SK-N-SH (cell line): ENCODE measurements around the gene EDN1. TPM values are rescaled to one million over a fixed set of nuclear protein-coding genes. Genes with fewer than 3 reads are reported as not detected.
A peak's percentile ranks its signal among the peaks of the same experiment; 100 is the strongest.

ENCODE experiments used
- CTCF ChIA-PET: fragments of 300-600, 350-600 bp; formaldehyde crosslinking; extraction: SDS; loops from one replicate; lab custom pipeline; 2021; lab: Yijun Ruan, JAX
- POLR2A ChIA-PET: fragments of 350-600 bp; sonication (Branson Sonifier 250); formaldehyde crosslinking; extraction: SDS; loops from one replicate; lab custom pipeline; 2020; ENCODE audit warnings: antibody characterized with exemption, inconsistent platforms; lab: Yijun Ruan, JAX
- DNase-seq: peaks from one replicate; pipeline ENCODE4 v3.0.0; 2012
- H2AFZ ChIP-seq: fragments of 200-600 bp; sonication (generic); 2 replicates; pipeline ENCODE4 v1.8.1; 2016; ENCODE audit warnings: antibody characterized with exemption, mild to moderate bottlenecking, low read depth
- H3F3A ChIP-seq: fragments of 200-600 bp; sonication (generic); replicated peaks from 2 replicates; pipeline ENCODE3; 2016; ENCODE audit warnings: antibody characterized with exemption, mild to moderate bottlenecking; ENCODE audit not compliant: insufficient read depth
- H3K27ac ChIP-seq, 2 experiments: fragments of 200-500 bp in 1 of 2; fragments of 200-600 bp in 1 of 2; sonication (Bioruptor generic) in 1 of 2; sonication (generic), shearing (Covaris generic) in 1 of 2; 2 replicates each; pipeline versions ENCODE4 v1.5.1 to v1.6.1; 2014 to 2016; ENCODE audit warnings: low read depth in 2 of 2, inconsistent platforms in 1 of 2, low read length in 1 of 2, mild to moderate bottlenecking in 1 of 2, mixed read lengths in 1 of 2
- H3K27me3 ChIP-seq: fragments of 200-600 bp; sonication (generic), shearing (Covaris generic); 2 replicates; pipeline ENCODE4 v1.6.1; 2016; ENCODE audit warnings: mixed run types; ENCODE audit not compliant: insufficient read depth
- H3K36me3 ChIP-seq, 2 experiments: fragments of 200-500 bp in 1 of 2; fragments of 200-600 bp in 1 of 2; sonication (Bioruptor generic) in 1 of 2; sonication (generic) in 1 of 2; replicated peaks in 1 of 2; 2 replicates each; pipeline versions ENCODE3 to v1.5.1; 2014 to 2016; ENCODE audit warnings: low read length in 1 of 2, mild to moderate bottlenecking in 1 of 2; ENCODE audit not compliant: insufficient read depth in 2 of 2, control insufficient read depth in 1 of 2
- H3K4me1 ChIP-seq, 2 experiments: fragments of 200-500 bp in 1 of 2; fragments of 200-600 bp in 1 of 2; sonication (Bioruptor generic) in 1 of 2; sonication (generic), shearing (Covaris generic) in 1 of 2; 2 replicates each; pipeline versions ENCODE4 v1.5.1 to v1.6.1; 2014 to 2016; ENCODE audit warnings: low read depth in 1 of 2, low read length in 1 of 2, mixed run types in 1 of 2; ENCODE audit not compliant: insufficient read depth in 2 of 2, control insufficient read depth in 1 of 2
- H3K4me2 ChIP-seq: fragments of 200-600 bp; sonication (generic), shearing (Covaris generic); 2 replicates; pipeline ENCODE4 v1.6.1; 2017; ENCODE audit warnings: mixed run types
- H3K4me3 ChIP-seq, 2 experiments: fragments of 200-500 bp in 1 of 2; fragments of 200-600 bp in 1 of 2; sonication (Bioruptor generic) in 1 of 2; sonication (generic), shearing (Covaris generic) in 1 of 2; 2 replicates each; pipeline versions ENCODE4 v1.5.1 to v1.8.1; 2014 to 2016; ENCODE audit warnings: low read depth in 2 of 2, inconsistent platforms in 1 of 2, low read length in 1 of 2, mild to moderate bottlenecking in 1 of 2, mixed read lengths in 1 of 2, moderate library complexity in 1 of 2
- H3K79me2 ChIP-seq: fragments of 200-600 bp; sonication (generic); 2 replicates; pipeline ENCODE4 v1.8.1; 2017; ENCODE audit warnings: mild to moderate bottlenecking; ENCODE audit not compliant: insufficient read depth
- H3K9ac ChIP-seq: fragments of 200-600 bp; sonication (generic); 2 replicates; pipeline ENCODE4 v1.6.1; 2017; ENCODE audit warnings: mixed run types
- H3K9me2 ChIP-seq: fragments of 200-600 bp; sonication (generic); 2 replicates; pipeline ENCODE4 v1.6.1; 2017; ENCODE audit warnings: mixed run types
- H3K9me3 ChIP-seq: fragments of 200-600 bp; sonication (generic); 2 replicates; pipeline ENCODE4 v1.6.1; 2017; ENCODE audit warnings: mixed run types, mild to moderate bottlenecking, moderate library complexity
- H4K20me1 ChIP-seq: fragments of 200-600 bp; sonication (generic); 2 replicates; pipeline ENCODE4 v1.6.1; 2017; ENCODE audit warnings: mild to moderate bottlenecking, mixed run types; ENCODE audit not compliant: insufficient read depth
- CHD2 ChIP-seq: fragments of 150-350 bp; IDR thresholded peaks from 2 replicates; pipeline ENCODE4 v1.6.1; 2018; ENCODE audit warnings: low read length; ENCODE audit not compliant: partially characterized antibody
- CTCF ChIP-seq: fragments of 200-600 bp; sonication (generic); IDR thresholded peaks from 2 replicates; pipeline ENCODE4 v1.6.1; 2017; ENCODE audit warnings: antibody characterized with exemption, mild to moderate bottlenecking, moderate library complexity
- EP300 ChIP-seq, 2 experiments: IDR thresholded peaks; 2 replicates each; pipeline versions ENCODE4 v1.4.0 to v1.6.1; 2012; ENCODE audit warnings: borderline replicate concordance in 1 of 2, low read depth in 1 of 2, low read length in 1 of 2
- EZH2phosphoT487 ChIP-seq: fragments of 200-600 bp; sonication (generic); IDR thresholded peaks from 2 replicates; pipeline ENCODE4 v1.6.1; 2017; ENCODE audit warnings: low read depth, mixed run types, mild to moderate bottlenecking, antibody characterized with exemption, moderate library complexity, borderline replicate concordance
- FOSL2 ChIP-seq: IDR thresholded peaks from 2 replicates; pipeline ENCODE4 v1.4.0; 2012; ENCODE audit warnings: low read depth, mild to moderate bottlenecking, moderate library complexity, borderline replicate concordance
- FOXJ3 ChIP-seq: sonication (generic); formaldehyde crosslinking; IDR thresholded peaks from 2 replicates; pipeline ENCODE4 v1.5.1; 2020; ENCODE audit warnings: mild to moderate bottlenecking, missing genetic modification reagents
- FOXM1 ChIP-seq: IDR thresholded peaks from 2 replicates; pipeline ENCODE4 v1.4.0; 2012; ENCODE audit warnings: low read depth, mild to moderate bottlenecking
- GABPA ChIP-seq: IDR thresholded peaks from 2 replicates; pipeline ENCODE4 v1.4.0; 2012; ENCODE audit warnings: low read depth, mild to moderate bottlenecking
- GATA2 ChIP-seq: sonication (generic); formaldehyde crosslinking; IDR thresholded peaks from 2 replicates; pipeline ENCODE4 v1.5.0; 2020; ENCODE audit warnings: mild to moderate bottlenecking, missing genetic modification reagents
- IRF3 ChIP-seq: fragments of 150-350 bp; IDR thresholded peaks from 2 replicates; pipeline ENCODE4 v1.6.1; 2016; ENCODE audit warnings: mild to moderate bottlenecking, low read depth, low read length
- MAX ChIP-seq: IDR thresholded peaks from 2 replicates; pipeline ENCODE4 v1.4.0; 2012; ENCODE audit warnings: low read depth
- MEF2A ChIP-seq: IDR thresholded peaks from 2 replicates; pipeline ENCODE4 v1.4.0; 2012; ENCODE audit warnings: low read depth, borderline replicate concordance
- MXI1 ChIP-seq: IDR thresholded peaks from 2 replicates; pipeline ENCODE4 v1.6.1; 2012; ENCODE audit warnings: mild to moderate bottlenecking, low read depth, low read length, improper control_type of control experiment
- PBX3 ChIP-seq: IDR thresholded peaks from 2 replicates; pipeline ENCODE4; 2012
- POLR2AphosphoS5 ChIP-seq: IDR thresholded peaks from 2 replicates; pipeline ENCODE4 v1.6.1; 2012; ENCODE audit warnings: low read depth, low read length
- RCOR1 ChIP-seq: fragments of 150-350 bp; IDR thresholded peaks from 2 replicates; pipeline ENCODE4 v1.6.1; 2017; ENCODE audit warnings: antibody characterized with exemption, low read length
- RFX5 ChIP-seq: IDR thresholded peaks from 2 replicates; pipeline ENCODE4 v1.6.1; 2012; ENCODE audit warnings: mild to moderate bottlenecking, improper control_type of control experiment, low read length
- RXRA ChIP-seq: IDR thresholded peaks from 2 replicates; pipeline ENCODE4 v1.4.0; 2012; ENCODE audit warnings: low read depth, mild to moderate bottlenecking, borderline replicate concordance
- SIN3A ChIP-seq: IDR thresholded peaks from 2 replicates; pipeline ENCODE4 v1.6.1; 2012; ENCODE audit warnings: low read depth, mild to moderate bottlenecking, low read length, moderate library complexity, borderline replicate concordance
- TAF1 ChIP-seq: IDR thresholded peaks from 2 replicates; pipeline ENCODE4 v1.6.1; 2012; ENCODE audit warnings: low read depth, mild to moderate bottlenecking, low read length, moderate library complexity, borderline replicate concordance
- TCF12 ChIP-seq: IDR thresholded peaks from 2 replicates; pipeline ENCODE4 v1.4.0; 2012
- USF2 ChIP-seq: fragments of 150-350 bp; IDR thresholded peaks from 2 replicates; pipeline ENCODE4 v1.6.1; 2017; ENCODE audit warnings: antibody characterized with exemption, low read length, low read depth, borderline replicate concordance
- WGBS: methylation state at CpG from one replicate; pipeline ENCODE4 v1.1.6; 2017; ENCODE audit warnings: low lambda C conversion rate; 5-methylcytosine and 5-hydroxymethylcytosine counted together
- polyA plus RNA-seq, 3 experiments: library from polyadenylated mRNA; depleted of rRNA; stranded (reverse); fragments of >200 nt; gene quantifications; 2 replicates each; pipeline ENCODE4 v1.2.3, GENCODE V29; 2012

EDN1 gene
- polyA plus RNA-seq (2012; rRNA removed) = 1.3 TPM in 2 replicates
- polyA plus RNA-seq (2012; cell fraction: cytosol; rRNA removed) = 1.5 and 1.6 TPM in 2 replicates
- polyA plus RNA-seq (2012; cell fraction: nucleus; rRNA removed) = 1.7 and 3.4 TPM in 2 replicates

- ChIA-PET POLR2A (interaction anchor here (0.7 kb wide), 1 partner anchor 314 kb away, joined by 5 read pairs; no protein-coding TSS in a partner anchor), CTCF (interaction anchor here (0.8 to 7.5 kb wide), 37 partner anchors 8 to 744 kb away, joined by 3 to 91 read pairs (median 5); no protein-coding TSS in a partner anchor)
- peak; percentile 82 for DNase-seq
- Histone ChIP-seq H3K9me2 (no peaks in the 10 kb centered on the region), H3K79me2 (peaks cover 19% of the 10 kb centered on the region; the same call in 1 of the 2 replicates), H3K9me3 (no peaks in the 10 kb centered on the region), H3K4me3 (peak within 1 kb of the TSS; percentile 62 to 79), H3K9ac (peak within 1 kb of the TSS; percentile 75), H3K36me3 (peaks cover 0 to 3% of the 10 kb centered on the region in 2 experiments), H2AFZ (peak within 1 kb of the TSS; percentile 94), H3K27me3 (no peaks in the 10 kb centered on the region), H3F3A (peaks cover 17% of the 10 kb centered on the region), H3K27ac (peak within 1 kb of the TSS; percentile 50 to 79; a peak in 3 of 4 replicates), H3K4me1 (peaks cover 2 to 4% of the 10 kb centered on the region in 2 experiments; a peak in 3 of 4 replicates), H4K20me1 (no peaks in the 10 kb centered on the region), H3K4me2 (peak within 1 kb of the TSS; percentile 85)
- WGBS = 3% methylated on average over 32 of the region's 38 CpGs
- TF ChIP-seq RCOR1 (no peak), RXRA (peak; percentile 43), FOSL2 (no peak; the same call in 1 of the 2 replicates), TCF12 (peak; percentile 21; the same call in 1 of the 2 replicates), USF2 (no peak), RFX5 (no peak), CTCF (peak; percentile 46), EZH2phosphoT487 (no peak), GATA2 (CRISPR knock-in tag) (no peak), MEF2A (no peak; the same call in 1 of the 2 replicates), FOXJ3 (CRISPR knock-in tag) (no peak), POLR2AphosphoS5 (no peak), FOXM1 (0 out of 2 replicates have a peak, but pooled peaks have one; percentile 41), MAX (peak; percentile 82), IRF3 (no peak), CHD2 (no peak), SIN3A (no peak; the same call in 1 of the 2 replicates), PBX3 (no peak; the same call in 1 of the 2 replicates), MXI1 (peak; percentile 66; the same call in 1 of the 2 replicates), EP300 (IDR thresholded peaks at IDR 0.05; ENCODE audit: borderline replicate concordance in 1 of 2, low read depth in 1 of 2, low read length in 1 of 2) (0 out of 4 replicates have a peak, but pooled peaks of 1 of the 2 experiments have one; percentile 19), TAF1 (peak; percentile 34; the same call in 1 of the 2 replicates), GABPA (0 out of 2 replicates have a peak, but pooled peaks have one; percentile 23)
These were observed at the start of gene EDN1 for GRCh38 chr6:12289933-12290820. Gene EDN1, plus strand, starts transcription at chr6:12290361. Its CDS starts 269 bp downstream, at chr6:12290630.
